GM19397 (cell line): ENCODE data around the gene CRTC3.
"Not testable (repeated sequence)": the region's sequence is repeated elsewhere in the genome, so short reads cannot be mapped to it uniquely, and the experiment has no call there.

Experiments
- ATAC-seq: cut with Tn5 transposase; IDR thresholded peaks from one replicate; pipeline ENCODE4 v1.9.1; 2021; ENCODE audit warnings: mild to moderate bottlenecking, moderate library complexity; ENCODE audit not compliant: unreplicated experiment

The CRTC3 gene

DNA sequence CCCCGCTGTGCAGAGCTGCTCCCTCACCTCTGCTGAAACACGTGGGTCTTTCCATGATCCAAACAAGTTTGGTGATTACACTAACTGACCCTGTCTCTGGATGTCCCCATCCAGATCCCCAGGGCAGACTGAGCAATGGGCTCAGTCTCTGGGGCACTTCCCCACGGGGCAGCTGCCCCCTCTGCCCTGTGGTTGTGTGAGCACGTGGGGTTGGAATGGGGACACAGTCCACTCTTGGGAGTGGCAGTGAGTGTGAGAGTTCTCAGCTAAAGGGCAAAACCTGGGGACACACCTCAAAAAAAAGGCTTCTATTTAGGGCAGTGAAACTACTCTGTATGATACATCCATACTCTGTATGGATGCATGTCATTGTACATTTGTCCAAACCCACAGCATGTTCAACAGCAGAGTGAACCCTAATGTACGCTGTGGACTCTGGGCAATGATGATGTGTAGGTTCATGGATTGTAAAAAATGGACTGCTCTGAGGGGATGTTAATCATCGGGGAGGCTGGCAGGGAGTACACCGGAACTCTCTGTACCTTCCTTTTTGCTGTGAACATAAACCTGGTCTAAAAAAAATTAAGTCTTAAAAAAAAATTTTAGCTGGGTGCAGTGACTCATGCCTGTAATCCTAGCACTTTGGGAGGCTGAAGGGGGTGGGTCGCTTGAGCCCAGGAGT, 137.5 kb downstream of the CRTC3 start:
- ATAC-seq, result no peak

DNA sequence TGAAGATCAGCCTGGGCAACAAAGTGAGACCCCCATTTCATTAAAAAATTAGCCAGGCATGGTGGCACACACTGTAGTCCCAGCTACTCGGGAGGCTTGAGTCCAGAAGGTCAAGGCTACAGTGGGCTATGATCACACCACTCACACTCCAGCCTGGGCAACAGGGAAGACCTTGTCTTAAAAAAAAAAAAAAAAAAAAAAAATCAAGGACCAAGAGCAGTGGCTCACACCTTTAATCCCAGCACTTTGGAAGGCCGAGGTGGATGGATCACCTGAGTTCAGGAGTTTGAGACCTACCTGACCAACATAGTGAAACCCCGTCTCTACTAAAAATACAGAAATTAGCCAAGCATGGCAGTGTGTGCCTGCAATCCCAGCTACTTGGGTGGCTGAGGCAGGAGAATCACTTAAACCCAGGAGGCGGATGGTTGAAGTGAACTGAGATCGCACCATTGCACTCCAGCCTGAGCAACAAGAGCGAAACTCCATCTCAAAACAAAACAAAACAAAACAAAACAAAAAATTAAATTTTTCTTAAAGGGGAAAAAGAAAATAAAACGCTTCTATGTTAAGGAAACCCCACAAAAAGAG, 138.1 kb downstream of the CRTC3 start:
- not testable (repeated sequence) for ATAC-seq

DNA sequence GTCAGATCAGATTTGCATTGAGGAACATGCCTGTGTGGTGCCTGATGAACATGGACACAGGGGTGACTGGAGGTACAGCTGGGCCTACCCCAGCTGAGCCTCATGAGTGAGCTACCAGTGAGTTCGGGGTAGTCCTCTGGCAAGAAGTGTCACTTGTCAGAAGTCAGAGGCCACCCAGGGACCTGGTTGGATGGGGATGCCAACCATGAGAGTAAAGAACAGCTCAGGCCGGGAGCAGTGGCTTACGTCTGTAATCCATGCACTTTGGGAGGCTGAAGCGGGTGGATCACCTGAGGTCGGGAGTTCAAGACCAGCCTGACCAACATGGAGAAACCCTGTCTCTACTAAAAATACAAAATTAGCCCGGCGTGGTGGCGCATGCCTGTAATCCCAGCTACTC, 140.9 kb downstream of the CRTC3 start:
- ATAC-seq, result not testable (repeated sequence)

DNA sequence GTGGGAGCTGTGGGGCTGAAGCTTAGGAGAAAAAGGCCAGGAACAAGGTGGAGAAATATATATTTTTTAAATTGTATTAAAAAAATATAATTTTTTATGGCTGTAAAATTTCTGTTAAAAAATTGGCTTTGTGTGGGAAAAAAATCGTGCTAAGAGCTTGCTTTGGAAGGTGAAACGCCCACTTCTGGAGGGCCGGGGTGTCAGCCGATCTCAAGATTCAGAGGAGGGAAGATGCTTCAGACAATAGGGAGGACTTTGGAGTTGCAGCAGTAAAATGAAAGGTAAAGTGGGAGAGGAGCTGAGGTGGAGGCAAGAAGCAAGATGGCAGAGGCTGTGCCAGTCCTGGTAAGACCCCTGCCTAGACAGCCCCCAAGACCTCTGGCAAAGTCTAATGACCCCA, 141.5 kb downstream of the CRTC3 start:
- no peak for ATAC-seq

DNA sequence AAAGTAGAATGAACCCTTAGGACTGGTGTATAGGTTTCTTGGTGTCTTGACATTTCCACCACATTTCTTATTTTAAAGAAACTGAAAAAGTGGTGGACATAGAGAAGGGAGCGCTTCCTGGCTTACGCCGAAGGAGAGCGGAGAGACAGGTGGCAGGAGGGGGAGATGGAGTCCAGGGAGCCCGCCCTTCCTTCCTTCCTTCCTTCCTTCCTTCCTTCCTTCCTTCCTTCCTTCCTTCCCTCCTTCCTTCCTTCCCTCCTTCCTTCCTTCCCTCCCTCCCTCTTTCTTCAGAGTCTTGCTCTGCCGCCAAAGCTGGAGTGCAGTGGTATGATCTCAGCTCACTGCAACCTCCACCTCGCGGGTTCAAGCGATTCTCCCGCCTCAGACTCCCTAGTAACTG, 143.6 kb downstream of the CRTC3 start:
- not testable (repeated sequence) for ATAC-seq

DNA sequence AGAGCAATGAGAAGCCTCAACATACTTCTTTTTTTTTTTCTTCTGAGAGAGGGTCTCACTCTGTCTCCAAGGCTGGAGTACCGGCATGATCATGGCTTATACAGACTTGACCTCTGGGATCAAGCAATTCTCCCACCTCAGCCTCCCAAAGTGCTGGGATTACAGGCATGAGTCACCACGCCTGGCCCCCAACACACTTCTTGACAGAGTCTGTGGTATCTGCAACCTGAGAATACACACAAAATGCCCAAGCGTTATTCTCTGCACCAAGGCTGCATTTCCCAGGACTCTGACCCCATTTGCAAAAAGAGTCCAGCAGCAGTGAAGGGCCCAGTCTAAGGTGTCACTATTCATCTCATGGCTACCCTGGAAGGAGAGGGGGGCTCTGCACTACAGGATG, 144.8 kb downstream of the CRTC3 start:
- no peak for ATAC-seq

DNA sequence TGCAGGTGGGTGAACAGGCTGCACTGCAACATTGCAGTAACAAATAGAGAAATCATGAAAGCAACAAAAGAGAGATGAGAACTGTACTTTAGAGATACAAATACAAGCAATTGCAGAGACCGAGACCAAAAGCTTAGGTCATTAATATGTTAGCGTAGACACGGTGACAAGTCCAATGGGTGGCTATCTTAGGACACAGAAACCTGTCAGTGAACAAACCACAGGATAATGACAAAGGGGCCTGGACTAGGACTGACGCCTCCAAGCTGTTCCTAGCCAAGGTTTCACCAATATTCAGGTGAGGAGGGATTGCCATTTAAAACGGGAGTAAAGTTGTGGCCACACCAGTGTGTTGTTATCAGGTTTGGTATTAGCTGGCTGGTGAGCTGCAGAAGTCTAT, 145.7 kb downstream of the CRTC3 start:
- no peak for ATAC-seq

DNA sequence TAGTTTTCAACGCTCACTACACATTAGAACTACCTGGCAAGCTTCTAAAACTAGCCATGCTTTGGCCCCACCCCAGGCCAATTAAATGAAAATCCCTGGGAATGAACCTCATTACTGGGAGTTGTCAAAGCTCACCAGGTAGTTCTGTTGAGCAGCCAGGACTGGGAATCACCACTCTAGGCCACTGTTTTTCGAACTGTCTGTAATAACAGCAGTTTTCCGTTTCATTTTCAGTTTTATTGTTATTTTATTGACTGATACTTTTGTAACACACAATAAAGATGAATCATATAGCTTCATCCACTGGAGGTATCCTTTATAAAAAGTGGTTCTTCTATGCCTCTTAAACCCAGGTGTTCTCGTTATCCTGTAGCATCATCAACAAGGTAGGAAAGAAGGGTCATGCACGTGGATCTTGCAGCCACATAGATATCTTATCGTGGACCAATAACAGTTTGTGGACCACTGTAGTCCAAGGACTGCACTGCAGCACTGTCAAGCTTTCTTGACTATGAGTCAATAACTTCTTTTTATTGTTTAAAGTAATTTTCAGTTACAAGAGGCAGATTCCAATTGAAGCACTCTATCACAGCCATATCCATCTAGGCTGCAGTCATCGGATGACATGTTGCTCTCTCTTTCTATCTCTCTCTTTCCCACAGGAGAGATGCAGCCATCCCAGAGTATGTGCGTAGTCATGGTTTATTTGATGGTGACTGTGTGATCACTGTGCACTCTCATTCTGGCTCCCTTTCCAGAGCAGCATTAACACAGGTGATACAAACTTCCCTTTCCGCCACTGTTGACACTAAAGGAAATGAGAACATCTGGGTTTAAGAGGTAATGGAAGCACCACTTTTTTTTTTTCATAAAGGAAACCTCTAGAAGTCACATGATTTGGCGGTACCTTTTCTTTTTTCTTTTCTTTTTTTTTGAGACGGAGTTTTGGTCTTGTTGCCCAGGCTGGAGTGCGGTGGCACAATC, 148.4 kb downstream of the CRTC3 start:
- ATAC-seq, result no peak

DNA sequence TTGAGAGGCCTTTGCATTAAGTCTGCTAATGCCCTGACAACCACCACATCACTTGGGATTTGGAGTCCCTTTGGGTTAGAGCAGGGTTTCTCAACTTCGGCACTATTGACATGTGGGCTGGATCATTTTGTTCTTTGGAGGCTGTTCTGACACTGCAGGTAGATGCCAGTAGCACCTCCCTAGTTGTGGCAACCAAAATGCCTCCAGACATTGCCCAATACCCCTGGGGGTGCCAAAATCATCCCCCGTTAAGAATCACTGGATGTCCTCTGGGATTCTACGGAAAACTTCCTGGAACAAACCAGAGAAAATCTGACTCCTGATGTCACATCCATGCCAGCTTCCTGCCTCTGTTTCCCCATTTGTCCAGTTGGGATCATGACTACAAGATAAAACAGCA, 150.2 kb downstream of the CRTC3 start:
- no peak for ATAC-seq

DNA sequence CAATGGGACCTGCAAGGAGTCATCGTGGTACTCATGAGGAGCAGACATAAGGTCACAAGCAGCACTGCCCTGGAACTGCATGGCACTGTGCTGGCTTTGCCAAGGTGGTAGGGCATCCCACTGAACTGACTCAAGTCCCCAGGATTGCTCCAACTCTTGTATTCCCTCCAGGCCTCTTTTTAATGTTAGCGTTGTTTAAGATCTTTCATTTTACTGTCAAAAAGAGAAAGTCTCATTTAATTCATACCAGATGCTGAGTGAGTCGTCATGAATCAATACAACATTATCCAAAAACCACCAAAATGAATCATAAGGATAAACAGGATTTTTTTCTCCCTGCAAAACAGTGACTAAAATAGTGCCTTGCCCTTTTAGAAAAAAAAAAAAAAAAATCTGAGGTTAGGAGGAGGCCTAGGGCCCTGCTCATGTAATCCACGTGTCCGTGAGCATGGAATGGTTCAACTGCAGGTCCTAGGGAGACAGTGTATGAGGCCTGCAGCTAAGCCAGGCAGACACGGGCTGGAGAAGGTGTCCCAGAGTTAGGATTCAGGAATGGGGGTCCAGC, 150.7 kb downstream of the CRTC3 start:
- no peak for ATAC-seq

DNA sequence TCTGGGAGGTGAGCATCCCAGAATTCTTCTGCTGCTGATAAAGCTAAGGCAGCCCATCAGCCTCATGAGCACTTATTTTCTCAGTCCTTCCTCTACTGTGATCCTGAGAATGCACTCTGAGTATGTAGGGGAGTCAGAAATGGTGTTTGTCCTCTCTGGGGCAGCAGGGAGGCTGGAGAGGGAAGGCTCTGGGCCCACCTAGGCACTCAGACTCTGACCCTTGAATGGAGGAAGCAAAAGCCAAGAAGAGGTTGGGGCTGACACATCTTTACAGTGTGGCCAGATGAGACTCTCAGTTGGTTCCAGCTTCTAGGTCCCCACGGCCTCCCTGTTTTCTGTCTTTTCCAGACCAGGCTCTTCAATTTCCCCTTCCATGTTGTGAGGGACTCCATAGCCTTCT, 151.3 kb downstream of the CRTC3 start:
- ATAC-seq, result no peak

DNA sequence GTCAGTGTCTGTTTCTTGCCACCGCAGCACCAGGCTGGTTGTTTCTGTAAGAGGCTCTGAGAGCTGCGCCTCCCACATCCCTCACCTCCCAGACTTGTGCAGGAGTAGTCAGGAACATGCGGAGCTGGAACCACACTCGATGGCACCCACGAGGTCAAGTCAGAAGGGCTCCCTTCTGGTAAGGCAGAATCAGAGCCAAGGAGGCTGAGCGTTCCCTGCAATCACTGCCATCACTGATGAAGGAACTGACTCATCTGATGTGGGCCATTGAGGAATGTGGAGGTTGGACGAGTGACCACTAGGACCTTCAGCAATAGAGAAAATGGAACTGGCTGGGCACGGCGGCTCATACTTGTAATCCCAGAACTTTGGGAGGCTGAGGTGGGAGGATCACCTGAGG, 151.8 kb downstream of the CRTC3 start:
- ATAC-seq, result no peak

DNA sequence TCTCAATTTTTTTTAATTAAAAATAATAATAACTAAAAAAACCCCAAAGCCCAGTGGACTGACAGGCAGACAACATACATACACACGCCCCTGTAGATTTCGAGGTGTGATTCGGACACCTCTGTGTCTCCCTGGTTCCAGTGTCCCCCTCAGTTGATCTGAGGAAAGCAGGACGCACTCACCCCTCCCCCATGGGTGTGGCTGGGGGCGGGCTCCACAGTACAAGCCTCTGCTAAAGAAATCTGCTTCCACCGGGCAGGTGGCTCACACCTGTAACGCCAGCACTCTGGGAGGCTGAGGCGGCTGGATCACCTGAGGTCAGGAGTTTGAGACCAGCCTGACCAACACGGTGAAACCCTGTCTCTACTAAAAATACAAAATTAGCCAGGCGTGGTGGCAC, 153.6 kb downstream of the CRTC3 start:
- ATAC-seq, result no peak

DNA sequence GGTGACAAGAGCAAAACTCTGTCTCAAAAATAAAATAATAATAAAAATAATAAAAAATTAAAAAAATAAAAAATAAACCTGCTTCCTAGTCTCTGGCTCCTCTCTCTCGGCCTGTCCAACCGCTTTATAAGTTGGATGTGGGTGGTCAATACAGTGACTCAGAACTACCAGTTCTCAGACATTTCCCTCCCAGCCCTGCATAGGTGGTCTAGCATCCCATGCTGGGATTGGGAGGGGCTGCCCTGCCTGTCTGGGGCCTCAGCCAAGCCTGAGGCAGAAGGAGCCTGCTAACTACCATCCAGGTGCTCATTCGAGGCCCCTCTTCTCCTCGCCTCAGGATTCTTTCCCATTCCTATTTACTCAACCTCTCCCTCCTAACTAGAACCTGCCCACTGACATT, 154.2 kb downstream of the CRTC3 start:
- ATAC-seq, result no peak

DNA sequence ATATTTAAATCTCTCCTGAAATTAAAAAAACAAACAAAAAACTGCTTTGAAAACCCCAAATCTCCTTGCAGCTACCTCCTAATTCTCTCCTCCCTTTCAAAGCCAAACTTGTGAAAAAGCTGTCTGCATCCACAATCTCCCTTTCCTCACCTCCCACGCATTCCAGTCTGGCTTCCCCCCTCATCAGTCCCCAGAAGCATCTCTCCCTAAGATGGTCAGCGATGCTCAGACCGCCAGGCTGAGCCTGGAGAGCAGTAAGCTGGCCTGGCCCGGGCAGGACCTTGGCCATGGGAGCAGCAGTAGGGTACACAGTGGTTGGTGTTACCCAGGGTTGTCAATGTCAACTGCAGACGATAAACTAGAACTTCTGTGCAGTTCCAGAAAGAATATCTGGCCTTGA, 154.6 kb downstream of the CRTC3 start:
- ATAC-seq, result no peak

DNA sequence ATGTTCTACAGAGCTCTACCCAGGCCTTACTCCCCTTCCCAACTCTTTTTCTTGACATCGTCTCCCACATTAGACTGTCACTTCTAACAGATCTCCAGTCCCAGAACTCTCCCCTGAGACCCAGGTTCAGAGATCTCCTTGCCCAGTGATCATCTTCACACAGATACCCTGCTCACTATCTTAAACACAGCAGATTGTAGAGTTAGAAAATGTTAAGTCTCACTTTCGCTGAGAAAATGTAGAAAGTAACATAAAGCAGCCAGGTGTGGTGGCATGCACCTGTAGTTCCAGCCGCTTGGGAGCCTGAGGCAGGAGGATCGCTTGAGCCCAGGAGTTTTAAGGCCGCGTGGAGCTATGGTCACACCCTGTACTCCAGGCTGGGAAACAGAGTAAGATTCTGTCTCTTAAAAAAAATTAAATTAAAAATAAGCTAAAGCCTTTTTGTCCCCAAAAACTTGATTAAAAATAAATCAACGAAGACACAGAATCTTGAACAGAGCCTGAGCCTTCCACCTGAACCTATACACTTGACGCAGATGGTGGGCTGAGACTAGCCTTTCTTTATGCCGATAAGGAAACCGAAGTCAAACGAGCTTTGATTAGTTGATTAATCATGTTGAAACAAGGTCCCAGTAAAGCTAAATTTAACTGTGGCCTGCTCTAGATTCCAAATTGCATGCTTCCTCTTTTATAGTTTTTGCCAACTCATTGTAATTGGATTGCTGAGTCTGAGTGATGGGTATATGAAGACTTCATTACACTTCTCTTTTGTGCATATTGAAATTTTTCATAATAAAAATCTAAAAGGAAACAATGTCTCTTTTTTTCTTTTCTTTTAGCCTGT, 156.1 kb downstream of the CRTC3 start:
- ATAC-seq, result peak; percentile 22

DNA sequence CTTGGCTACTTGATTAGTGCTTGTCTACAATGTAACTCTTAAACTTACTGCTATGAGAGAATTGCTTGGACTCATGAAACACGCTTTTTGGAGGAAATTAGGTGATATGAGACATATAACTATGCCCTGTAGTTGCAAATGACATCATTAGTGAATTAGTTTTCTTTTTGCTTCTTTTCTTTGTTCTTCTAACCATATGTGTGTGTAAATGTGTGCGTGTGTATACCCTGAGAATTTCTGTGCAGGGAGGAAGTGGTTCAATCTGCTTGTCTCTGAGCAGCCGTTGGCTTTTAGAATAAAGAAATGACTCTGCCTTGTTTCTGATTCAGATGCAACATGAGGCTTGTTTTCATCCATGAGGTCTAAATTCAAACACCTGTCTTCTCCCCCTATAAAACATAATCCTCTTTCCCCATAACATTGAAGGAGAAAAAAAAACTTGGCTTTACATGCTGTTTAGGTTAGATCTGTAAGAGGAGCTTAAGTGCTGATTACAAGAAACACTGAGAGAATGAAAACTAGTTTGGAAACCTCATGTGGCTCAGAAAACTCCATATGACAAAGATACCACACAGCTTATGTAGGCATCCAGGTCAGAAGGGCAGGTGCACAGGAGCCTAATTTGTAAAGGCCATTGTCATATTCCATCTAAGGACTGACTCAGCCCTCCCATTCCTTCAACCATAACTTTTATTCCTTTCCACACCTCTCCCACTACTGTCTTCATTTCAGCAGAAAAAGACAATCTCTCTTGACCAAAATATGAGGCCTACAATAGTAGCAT, 156.9 kb downstream of the CRTC3 start:
- peak; percentile 77 for ATAC-seq

DNA sequence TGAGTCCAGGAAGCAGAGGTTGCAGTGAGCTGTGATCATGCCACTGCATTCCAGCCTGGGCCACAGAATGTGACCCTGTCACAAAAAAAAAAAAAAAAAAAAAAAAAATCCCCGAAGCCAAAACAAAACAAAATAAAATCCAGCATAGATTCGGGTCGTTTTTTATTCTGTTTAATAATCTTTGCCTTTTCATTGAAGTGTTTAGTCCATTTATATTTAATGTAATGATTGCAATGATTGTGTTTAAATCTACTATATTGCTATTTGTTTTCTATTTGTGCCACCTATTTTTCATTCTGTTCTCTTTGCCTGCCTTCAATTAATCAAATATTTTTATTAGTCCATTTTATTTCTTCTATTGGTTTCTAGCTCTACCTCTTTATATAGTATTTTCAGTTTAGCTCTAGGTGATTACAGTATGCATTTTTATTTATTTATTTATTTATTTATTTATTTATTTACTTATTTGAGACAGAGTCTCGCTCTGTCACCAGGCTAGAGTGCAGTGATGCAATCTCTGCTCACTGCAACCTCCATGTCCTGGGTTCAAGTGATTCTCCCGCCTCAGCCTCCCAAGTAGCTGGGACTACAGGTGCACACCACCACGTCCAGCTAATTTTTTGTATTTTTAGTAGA, 159.7 kb downstream of the CRTC3 start:
- not testable (repeated sequence) for ATAC-seq

DNA sequence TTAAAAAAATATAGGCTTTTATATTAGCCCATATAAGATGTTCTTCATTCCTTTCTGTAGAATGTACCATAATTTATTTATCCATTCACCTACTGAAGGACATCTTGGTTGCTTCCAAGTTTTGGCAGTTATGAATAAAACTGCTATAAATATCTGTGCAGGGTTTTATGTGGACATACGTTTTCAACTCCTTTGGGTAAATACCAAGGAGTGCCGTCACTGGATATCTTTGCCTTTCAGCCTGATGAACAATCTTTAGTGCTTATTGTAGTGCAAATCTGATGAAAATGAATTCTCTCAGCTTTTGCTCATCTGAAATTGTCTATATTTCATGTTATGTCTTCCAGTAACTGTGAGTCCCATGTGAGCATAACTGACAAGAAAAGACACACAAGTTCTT, 160.9 kb downstream of the CRTC3 start:
- ATAC-seq, result no peak
